Epithelial cell of esophagus (primary cell): ENCODE data around the gene NRXN3.

Experiments
- DNase-seq: peaks from one replicate; pipeline ENCODE4 v3.0.0; 2010; ENCODE audit warnings: low read depth
- H3K4me3 ChIP-seq: 2 replicates; pipeline ENCODE4 v1.5.1; 2011; ENCODE audit warnings: mild to moderate bottlenecking, low read length, control low read depth
- TF ChIP-seq, protein P1 (sequence below): IDR thresholded peaks from 2 replicates; pipeline ENCODE4 v1.5.1; 2011; ENCODE audit warnings: low read depth, mild to moderate bottlenecking, low read length, control low read depth, inconsistent platforms; ENCODE audit not compliant: insufficient read depth; ENCODE audit errors: missing control alignments

The NRXN3 gene

DNA sequence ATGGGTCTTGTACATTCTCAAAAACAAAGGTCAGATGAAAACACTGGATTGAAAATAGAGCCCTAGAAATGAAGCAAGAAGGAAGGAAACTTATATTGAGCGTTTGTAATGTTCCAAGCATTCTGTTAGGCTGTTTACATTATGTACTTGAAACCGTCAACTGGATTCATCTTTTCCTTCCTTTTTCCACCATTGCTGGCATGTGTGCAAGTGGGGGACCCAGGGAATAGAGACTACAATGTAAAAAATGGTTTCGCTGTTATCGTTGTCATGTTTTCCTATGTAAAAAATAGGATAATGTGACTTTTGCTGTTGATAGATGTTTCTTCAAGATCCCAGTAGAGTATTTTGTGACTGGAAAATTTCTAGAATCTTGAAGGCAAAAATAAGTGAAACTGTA lies 913.2 kb downstream of the NRXN3 start:
- TF ChIP-seq, protein P1, sequence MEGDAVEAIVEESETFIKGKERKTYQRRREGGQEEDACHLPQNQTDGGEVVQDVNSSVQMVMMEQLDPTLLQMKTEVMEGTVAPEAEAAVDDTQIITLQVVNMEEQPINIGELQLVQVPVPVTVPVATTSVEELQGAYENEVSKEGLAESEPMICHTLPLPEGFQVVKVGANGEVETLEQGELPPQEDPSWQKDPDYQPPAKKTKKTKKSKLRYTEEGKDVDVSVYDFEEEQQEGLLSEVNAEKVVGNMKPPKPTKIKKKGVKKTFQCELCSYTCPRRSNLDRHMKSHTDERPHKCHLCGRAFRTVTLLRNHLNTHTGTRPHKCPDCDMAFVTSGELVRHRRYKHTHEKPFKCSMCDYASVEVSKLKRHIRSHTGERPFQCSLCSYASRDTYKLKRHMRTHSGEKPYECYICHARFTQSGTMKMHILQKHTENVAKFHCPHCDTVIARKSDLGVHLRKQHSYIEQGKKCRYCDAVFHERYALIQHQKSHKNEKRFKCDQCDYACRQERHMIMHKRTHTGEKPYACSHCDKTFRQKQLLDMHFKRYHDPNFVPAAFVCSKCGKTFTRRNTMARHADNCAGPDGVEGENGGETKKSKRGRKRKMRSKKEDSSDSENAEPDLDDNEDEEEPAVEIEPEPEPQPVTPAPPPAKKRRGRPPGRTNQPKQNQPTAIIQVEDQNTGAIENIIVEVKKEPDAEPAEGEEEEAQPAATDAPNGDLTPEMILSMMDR = no peak
- H3K4me3 ChIP-seq = no peak overlapping the region
- DNase-seq = no peak

DNA sequence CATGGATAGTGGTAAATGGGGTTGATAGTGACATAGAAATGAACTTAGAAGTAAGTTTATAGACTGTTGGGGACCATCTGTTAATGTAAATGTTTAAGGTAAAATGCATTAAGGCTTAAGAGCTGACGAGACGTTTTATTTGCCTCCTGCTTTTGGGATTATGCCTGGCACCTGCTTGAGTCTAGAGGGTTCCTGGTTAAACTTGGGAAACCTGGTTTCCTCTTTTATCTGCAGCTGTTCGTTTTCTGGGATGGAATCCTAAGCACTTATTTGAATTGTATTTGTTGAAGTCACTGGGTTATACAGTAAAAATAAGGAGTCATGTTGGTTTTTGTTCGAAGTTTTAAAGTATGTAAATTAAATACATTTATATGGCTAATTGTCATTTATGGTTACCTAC lies 914.7 kb downstream of the NRXN3 start:
- TF ChIP-seq, protein P1 = no peak
- DNase-seq = no peak
- no peak overlapping the region for H3K4me3 ChIP-seq

DNA sequence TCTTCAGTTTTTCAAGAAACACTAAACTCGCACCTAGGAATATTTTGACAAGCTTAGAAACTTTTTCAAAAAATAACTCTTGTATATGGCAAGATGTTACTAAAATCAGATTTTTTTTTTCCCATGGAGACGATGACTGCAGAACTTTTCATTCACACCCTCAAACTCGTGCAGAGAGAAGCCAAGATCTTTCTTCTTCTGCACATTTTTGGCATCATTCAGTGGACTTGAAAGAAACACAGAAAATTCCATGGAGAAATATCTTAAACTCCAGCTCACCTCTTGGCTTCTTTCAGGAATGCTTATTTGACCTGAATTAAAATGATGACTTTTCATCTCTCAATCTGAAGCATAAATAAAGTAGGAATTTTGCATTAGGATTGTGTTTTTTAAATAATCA lies 919.4 kb downstream of the NRXN3 start:
- TF ChIP-seq, protein P1 = no peak
- H3K4me3 ChIP-seq = no peak overlapping the region
- no peak for DNase-seq

DNA sequence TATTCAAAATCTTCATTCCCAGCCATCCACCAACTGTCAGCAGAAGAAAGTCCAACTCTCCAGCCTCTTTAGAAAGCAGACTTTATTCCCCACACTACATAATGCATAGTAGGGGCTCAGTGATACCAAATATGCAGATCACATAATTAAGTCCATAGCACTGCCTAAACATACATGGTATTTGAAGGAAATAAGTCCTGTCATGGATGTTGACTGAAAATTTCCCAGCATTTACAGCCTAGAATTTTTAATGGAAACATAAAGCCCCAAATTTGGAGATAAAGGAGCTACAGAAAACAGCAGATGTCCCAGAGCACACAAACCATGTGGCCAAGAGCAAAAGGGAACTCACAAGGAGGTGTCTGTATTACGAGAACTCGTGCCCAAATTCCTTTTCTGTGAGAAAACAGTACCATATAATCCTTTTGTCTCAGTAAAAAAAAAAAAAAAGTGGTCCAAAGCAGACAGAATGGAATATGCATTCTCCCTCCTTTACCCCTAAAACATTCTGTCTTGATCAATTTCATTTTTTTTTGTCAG lies 920.5 kb downstream of the NRXN3 start:
- DNase-seq = no peak
- H3K4me3 ChIP-seq = no peak overlapping the region
- TF ChIP-seq, protein P1 = no peak

DNA sequence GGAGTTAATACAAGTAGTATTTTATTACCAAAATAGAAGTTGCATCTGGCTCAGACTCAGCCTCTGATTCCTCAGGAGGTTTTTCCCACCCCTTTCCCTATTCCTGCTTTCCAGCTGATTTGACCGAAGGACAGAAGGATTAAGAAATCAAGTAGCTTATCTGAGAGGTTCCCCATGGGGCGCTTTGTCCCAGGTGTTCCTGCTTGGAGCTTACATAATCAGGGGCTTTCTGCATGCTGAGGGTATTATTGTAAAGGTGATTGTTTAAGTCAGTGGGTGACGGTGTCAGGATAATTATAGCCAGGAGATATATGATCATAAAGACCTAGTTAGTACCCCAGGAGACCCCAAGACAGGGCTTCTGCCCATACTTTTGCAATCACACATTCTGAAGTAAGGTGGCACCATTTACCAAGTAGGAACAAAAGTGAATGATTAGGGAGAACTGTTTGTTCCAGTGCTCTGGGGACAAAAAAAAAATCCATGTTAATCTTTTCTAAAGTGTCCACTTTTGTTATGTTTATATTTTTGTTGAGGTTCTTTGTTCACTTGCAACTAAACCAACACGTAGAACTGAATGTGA lies 921.3 kb downstream of the NRXN3 start:
- TF ChIP-seq, protein P1 = no peak
- H3K4me3 ChIP-seq = no peak overlapping the region
- DNase-seq = no peak

DNA sequence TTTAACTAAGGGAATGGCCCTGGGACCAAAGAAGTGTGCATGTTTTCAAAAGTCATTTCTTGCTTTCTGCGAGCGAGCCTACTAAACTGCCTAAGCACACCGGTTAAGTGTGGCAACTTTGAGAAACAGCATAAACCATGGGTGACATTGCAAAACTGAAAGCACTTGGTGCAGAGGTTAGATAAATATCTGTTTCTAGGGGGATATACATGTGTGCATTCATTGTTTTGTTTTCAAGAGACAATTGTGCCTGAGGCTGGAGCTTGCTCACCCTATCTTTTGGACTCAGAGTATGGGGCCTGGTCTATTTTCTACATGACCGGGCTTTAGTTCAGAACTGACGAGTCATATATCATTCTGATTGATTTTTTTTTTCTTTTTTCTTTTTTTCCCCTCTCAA lies 923.4 kb downstream of the NRXN3 start:
- no peak overlapping the region for H3K4me3 ChIP-seq
- DNase-seq = no peak
- TF ChIP-seq, protein P1 = no peak

DNA sequence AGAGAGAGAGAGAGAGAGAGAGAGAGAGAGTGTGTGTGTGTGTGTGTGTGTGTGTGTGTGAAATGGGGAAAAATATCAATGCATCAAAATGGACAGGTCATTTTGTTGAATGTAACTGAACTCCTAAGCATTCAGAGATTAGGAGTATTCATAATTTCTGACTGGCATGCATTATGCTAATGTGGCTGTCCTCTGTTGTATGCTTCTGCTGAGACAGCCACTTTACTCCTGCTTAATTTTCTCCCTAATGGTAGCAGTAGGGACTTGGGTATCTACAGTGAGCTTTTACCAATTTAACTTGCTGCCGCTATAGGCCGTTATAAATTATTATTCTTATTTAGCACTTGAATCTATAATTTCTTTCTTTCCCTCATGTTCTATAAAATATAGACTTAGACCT lies 924.8 kb downstream of the NRXN3 start:
- TF ChIP-seq, protein P1 = no peak
- DNase-seq = no peak
- no peak overlapping the region for H3K4me3 ChIP-seq
